Stomach (tissue), 4 donors: ENCODE measurements around the gene PSMD9.

ENCODE experiments used
- CTCF ChIP-seq, 7 experiments: fragments of 450-650 bp in 4 of 7; fragments of 200-600 bp in 3 of 7; sonication (generic) in 3 of 7; IDR thresholded peaks; one replicate each; pipeline ENCODE4 v1.5.1; 2016 to 2019; ENCODE audit warnings: antibody characterized with exemption in 7 of 7, control low read depth in 2 of 7, mild to moderate bottlenecking in 1 of 7
- EP300 ChIP-seq: sonication (generic); formaldehyde crosslinking; IDR thresholded peaks from one replicate; pipeline ENCODE4 v1.6.1; 2017; ENCODE audit warnings: antibody characterized with exemption
- POLR2A ChIP-seq, 4 donors: fragments of 450-650 bp; IDR thresholded peaks; one replicate each; pipeline ENCODE4 v1.6.1; 2016; ENCODE audit warnings: antibody characterized with exemption in 4 of 4, control low read depth in 2 of 4, mild to moderate bottlenecking in 1 of 4, moderate library complexity in 1 of 4
- POLR2AphosphoS5 ChIP-seq, 3 donors: sonication (generic); formaldehyde crosslinking; IDR thresholded peaks; one replicate each; pipeline ENCODE4 v1.6.1; 2016; ENCODE audit warnings: antibody characterized with exemption in 3 of 3

DNA sequence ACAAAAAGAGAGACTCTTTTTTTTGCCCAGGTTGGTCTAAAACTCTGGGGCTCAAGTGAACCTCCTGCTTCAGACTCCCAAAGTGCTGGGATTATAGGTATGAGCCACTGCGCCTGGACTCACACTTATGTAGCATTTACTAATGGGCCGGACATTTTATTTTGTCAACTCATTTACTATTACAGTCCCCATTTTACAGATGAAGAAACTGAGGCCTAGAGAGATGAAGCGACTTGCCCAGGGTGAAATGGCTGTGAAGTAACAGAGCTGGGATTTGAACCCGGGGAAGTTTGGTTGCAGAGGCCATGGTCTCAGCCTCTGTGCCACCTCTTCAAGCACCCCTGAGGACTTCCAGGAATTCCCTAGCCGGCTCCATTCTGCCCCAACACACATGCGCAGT is 39.4 kb upstream of the PSMD9 start:
- TF ChIP-seq POLR2A (IDR thresholded peaks at IDR 0.05) = no peak
- no peak for TF ChIP-seq CTCF (IDR thresholded peaks at IDR 0.05)
- no peak for TF ChIP-seq POLR2AphosphoS5 (IDR thresholded peaks at IDR 0.05)
- no peak for TF ChIP-seq EP300
